IPS DF 4.7 (cell line): ENCODE measurements around the gene CSF1.
"Not testable (repeated sequence)": the region's sequence is repeated elsewhere in the genome, so short reads cannot be mapped to it uniquely, and the experiment has no call there.

Experiments
- DNase-seq: peaks from one replicate; pipeline ENCODE4 v3.0.0-alpha.2; 2013; ENCODE audit warnings: low spot score; ENCODE audit errors: extremely low read depth

Gene CSF1

DNA sequence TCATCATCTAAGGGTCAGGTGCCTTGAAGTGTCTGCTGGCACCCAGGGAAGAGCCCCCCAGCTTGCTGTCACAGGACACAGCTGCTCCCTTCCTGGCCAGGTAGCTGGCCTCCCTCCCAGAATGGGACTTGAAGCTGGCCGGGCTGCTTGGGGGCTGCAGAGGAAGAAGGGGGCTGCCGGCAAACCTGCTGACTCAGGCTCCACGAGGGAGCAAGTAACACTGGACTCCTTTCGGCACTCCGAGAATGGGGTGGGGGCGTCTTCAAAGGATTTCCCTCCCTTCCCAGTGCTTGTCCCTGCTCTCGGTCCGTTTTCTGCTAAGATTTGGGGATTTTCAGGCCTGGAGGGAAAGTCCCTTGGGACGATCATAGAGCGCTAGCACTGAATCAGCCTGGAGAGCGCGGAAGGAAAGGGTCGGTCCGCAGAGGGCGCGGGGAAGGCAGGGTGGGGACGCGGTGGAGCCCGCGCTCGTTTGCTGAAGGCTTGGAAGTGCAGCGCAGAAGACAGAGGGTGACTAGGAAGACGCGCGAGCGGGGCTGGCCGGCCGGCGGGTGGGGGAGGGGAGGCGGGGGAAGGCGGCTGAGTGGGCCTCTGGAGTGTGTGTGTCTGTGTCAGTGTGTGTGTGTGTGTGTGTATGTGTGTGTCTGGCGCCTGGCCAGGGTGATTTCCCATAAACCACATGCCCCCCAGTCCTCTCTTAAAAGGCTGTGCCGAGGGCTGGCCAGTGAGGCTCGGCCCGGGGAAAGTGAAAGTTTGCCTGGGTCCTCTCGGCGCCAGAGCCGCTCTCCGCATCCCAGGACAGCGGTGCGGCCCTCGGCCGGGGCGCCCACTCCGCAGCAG is at the start of gene CSF1:
Gene CSF1, plus strand, starts transcription at position 727 of the 840 bp plus-strand sequence. CDS start 175 bp downstream, outside the sequence.
- no peak for DNase-seq

- DNase-seq = not testable (repeated sequence)
Measured at GRCh38 chr1:109861616-109862015, 49.0 kb upstream of the CSF1 start.

DNA sequence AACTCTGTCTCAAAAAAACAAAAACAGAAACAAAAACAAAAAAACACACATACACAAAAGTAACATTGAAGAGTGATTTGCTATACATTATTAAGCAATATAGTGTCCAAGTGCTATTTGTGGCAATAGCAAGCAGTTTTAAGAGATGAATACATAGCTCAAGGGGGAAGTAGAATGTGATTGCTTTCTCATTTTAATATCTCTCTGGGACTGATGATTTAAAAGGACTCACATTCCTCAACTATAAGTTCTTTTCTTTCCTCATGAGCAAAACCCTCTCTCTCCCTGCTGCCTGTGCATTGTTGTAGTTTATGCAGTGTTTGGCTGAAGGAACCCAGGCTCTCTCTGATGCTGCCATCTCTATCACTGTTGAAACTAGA is 47.0 kb upstream of the CSF1 start:
- no peak for DNase-seq

GRCh38 chr1:109864047-109864822 is 46.4 kb upstream of the CSF1 start:
- DNase-seq = no peak

GRCh38 chr1:109864930-109865612 is 45.6 kb upstream of the CSF1 start:
- no peak for DNase-seq

DNA sequence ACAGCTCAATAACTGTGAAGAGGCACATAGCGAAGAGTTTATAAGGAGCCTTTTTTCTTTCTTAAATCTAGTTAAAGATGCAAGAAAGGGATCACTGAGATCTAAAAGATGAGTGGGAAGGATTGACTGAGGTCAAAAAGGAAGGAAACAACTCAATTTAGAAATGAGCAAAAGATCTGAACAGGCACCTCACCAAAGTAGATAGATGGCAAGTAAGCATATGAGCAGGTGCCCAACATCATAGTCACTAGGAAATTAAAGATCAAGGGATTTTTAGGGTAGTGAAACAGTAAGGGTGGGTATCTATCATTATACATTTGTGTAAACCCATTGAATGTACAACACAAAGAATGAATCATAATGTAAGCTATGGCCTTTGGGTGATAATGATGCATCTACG is 44.6 kb upstream of the CSF1 start:
- DNase-seq = no peak

- no peak for DNase-seq
Measured at GRCh38 chr1:109873278-109874175, 37.1 kb upstream of the CSF1 start.

- no peak for DNase-seq
Measured at GRCh38 chr1:109874445-109874844, 36.2 kb upstream of the CSF1 start.

GRCh38 chr1:109875874-109876273 is 34.8 kb upstream of the CSF1 start:
- DNase-seq = no peak

GRCh38 chr1:109876617-109877316 is 33.9 kb upstream of the CSF1 start:
- no peak for DNase-seq

GRCh38 chr1:109877317-109877771 is 33.3 kb upstream of the CSF1 start:
- peak; percentile 49 for DNase-seq

- DNase-seq = no peak
Measured at GRCh38 chr1:109877776-109878175, 32.9 kb upstream of the CSF1 start.

GRCh38 chr1:109878531-109879104 is 32.0 kb upstream of the CSF1 start:
- DNase-seq = no peak

GRCh38 chr1:109879371-109879770 is 31.3 kb upstream of the CSF1 start:
- DNase-seq = not testable (repeated sequence)

DNA sequence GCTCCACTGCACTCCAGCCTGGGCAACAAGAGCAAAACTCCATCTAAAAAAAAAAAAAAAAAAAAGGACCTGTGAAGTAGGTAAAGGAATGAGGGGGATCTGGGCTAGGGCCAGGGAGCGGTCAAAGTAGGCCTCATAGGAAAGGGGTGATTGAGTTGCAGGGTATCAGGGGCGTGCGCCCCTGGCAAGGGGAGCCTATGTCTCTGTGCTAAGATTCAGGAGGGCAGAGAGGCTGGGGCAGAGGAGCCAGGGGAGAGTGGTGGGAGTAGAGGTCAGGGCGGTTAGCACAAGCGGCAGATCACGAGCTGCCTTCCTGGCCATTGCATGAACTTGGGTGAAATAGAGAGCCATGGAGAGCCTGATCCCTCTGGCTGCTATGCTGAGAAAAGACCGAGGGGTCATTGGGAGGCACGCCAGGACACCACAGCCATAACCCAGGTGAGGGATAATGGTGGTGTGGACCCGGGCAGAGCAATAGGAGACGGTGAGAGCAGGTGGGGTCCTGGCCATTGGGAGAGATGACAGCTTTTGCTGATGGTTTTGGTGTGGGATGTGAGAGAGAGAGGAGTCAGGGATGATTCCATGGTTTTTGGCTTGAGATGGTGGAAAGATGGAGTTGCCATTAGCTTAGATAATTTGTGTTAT is 30.6 kb upstream of the CSF1 start:
- no peak for DNase-seq

GRCh38 chr1:109880971-109881894 is 29.4 kb upstream of the CSF1 start:
- DNase-seq = no peak

DNA sequence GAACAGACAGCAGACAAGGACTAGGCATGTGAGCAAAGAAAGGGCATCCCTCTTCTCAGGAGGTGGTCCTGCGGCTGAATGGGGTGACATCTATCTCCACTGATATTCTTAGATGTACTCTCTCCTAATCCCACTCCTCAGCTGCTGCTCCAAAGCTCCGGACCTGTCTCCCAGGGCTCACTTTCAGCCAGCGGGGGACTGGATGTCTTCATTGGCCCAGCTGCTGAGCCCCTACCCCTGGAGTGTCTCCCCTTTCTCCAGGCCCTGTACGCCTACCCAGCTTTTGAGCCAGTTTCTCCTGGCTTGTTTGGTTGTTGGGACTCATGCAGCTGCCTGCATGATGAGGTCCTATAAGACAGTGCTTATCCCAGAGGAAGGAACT is 28.8 kb upstream of the CSF1 start:
- DNase-seq = no peak
